Stomach smooth muscle (tissue), 2 donors: Measurements from ENCODE around the gene MXD4.
"Not testable (repeated sequence)": the region's sequence is repeated elsewhere in the genome, so short reads cannot be mapped to it uniquely, and the experiment has no call there.

Experiments used
- H3K27ac ChIP-seq: one replicate; pipeline ENCODE4 v1.7.0; 2013; ENCODE audit warnings: mild to moderate bottlenecking, low read length, inconsistent platforms
- H3K27me3 ChIP-seq, 2 donors: one replicate each; pipeline ENCODE4 v1.7.0; 2013; ENCODE audit warnings: low read length in 2 of 2; ENCODE audit not compliant: insufficient read depth in 2 of 2, control insufficient read depth in 1 of 2
- H3K36me3 ChIP-seq, 2 donors: one replicate each; pipeline ENCODE4 v1.7.0; 2013; ENCODE audit warnings: low read length in 2 of 2; ENCODE audit not compliant: control insufficient read depth in 2 of 2, insufficient read depth in 2 of 2
- H3K4me1 ChIP-seq: one replicate; pipeline ENCODE4 v1.7.0; 2013; ENCODE audit warnings: low read length; ENCODE audit not compliant: control insufficient read depth, insufficient read depth
- H3K4me3 ChIP-seq, 2 donors: one replicate each; pipeline ENCODE4 v1.7.0; 2013; ENCODE audit warnings: low read length in 2 of 2
- H3K9ac ChIP-seq, 2 donors: one replicate each; pipeline ENCODE4 v1.7.0; 2013; ENCODE audit warnings: low read length in 2 of 2, mild to moderate bottlenecking in 1 of 2
- H3K9me3 ChIP-seq, 2 donors: one replicate each; pipeline ENCODE4 v1.7.0; 2013; ENCODE audit warnings: low read length in 2 of 2; ENCODE audit not compliant: control insufficient read depth in 2 of 2
- donor health status: healthy.
- donor health status: Pancreatic carcinoma.

Gene MXD4

DNA sequence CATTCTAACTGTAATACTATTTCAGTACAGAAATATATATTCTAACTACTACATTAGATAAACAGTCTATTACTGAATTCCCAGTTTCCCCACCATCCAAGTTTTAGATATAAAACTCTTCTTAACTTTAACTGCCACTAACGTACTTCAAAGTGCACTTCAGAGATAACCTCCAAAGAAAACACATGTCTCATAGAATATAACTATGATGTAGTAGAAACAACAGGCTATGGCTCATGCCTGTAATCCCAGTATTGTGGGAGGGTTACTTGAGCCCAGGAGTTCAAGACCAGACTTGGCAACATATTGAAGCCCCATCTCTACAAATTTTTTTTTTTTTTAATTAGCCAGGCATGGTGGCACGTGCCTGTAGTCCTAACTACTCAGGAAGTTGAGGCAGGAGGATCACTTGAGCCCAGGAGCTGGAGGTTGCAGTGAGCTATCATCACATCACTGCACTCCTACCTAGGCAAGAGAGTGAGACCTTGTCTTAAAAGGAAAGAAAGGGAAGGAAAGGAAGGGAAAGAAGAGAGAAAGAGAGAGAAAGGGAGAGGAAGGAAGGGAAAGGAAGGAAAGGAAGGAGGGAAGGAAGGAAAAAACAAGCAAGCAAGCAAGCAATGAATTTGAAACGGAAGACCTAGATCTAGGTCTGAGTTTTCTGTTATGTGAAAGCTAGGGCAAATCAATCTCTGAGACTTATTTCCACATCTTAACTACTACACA lies 24.8 kb downstream of the MXD4 start:
- Histone ChIP-seq H3K4me1 (peaks cover 3% of the 10 kb centered on the region), H3K4me3 (no peak overlapping the region), H3K27ac (no peak overlapping the region), H3K9me3 (no peaks in the 10 kb centered on the region), H3K9ac (no peak overlapping the region), H3K36me3 (peaks cover 3 to 8% of the 10 kb centered on the region in 2 donors), H3K27me3 (no peaks in the 10 kb centered on the region)

- no peaks in the 10 kb centered on the region for H3K4me1 ChIP-seq
- no peak overlapping the region for H3K27ac ChIP-seq
- H3K36me3 ChIP-seq, result peaks cover 7 to 8% of the 10 kb centered on the region in 2 donors
- H3K27me3 ChIP-seq, result no peaks in the 10 kb centered on the region
- no peak overlapping the region for H3K4me3 ChIP-seq
- no peaks in the 10 kb centered on the region for H3K9me3 ChIP-seq
- no peak overlapping the region for H3K9ac ChIP-seq
Observed at GRCh38 chr4:2231082-2231481, 30.8 kb downstream of the MXD4 start.

DNA sequence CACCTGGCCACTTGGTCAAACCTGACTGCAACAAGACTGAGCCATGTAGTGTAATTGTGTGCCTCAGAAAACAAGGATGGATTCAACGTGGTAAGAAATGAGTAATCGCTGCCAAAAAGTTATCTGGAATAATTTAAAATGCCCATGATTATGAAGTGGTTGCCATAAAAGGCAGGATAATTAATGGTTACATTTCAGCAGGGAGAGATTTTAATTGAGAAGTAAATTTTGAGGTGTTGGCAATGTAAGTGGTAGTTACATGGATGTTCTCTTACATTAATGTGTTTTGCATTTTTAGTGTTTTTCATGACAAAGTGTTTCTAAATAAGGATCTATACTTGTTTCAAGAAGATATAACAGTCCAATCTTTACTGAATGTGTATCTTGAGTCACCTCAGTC lies 35.6 kb downstream of the MXD4 start:
- H3K27ac ChIP-seq, result no peak overlapping the region
- no peaks in the 10 kb centered on the region for H3K9me3 ChIP-seq
- H3K4me1 ChIP-seq, result no peaks in the 10 kb centered on the region
- no peak overlapping the region for H3K9ac ChIP-seq
- H3K27me3 ChIP-seq, result no peaks in the 10 kb centered on the region
- H3K36me3 ChIP-seq, result peaks cover 4 to 15% of the 10 kb centered on the region in 2 donors
- no peak overlapping the region for H3K4me3 ChIP-seq

- H3K27me3 ChIP-seq, result no peaks in the 10 kb centered on the region
- H3K27ac ChIP-seq, result no peak overlapping the region
- H3K4me3 ChIP-seq, result no peak overlapping the region
- H3K9ac ChIP-seq, result no peak overlapping the region
- H3K9me3 ChIP-seq, result no peaks in the 10 kb centered on the region
- H3K36me3 ChIP-seq, result peaks cover 4 to 15% of the 10 kb centered on the region in 2 donors
- peaks cover 3% of the 10 kb centered on the region for H3K4me1 ChIP-seq
Observed at GRCh38 chr4:2222838-2223237, 39.1 kb downstream of the MXD4 start.

DNA sequence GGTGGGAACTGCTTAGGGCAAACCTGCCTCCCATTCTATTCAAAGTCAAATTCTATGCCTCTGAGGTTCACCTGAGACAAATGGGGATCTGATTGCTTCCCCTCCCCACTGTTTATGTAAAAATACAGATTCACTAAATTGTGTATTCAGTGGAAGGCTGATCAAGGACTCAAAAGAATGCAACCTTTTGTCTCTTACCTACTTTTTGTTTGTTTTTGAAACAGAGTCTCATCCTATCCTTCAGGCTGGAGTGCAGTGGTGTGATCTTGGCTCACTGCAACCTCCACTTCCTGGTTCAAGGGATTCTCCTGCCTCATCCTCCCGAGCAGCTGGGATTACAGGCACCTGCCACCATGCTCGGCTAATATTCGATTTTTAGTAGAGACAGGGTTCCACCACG lies 40.5 kb downstream of the MXD4 start:
- not testable (repeated sequence) for H3K27ac ChIP-seq, H3K9me3 ChIP-seq, H3K27me3 ChIP-seq, H3K4me3 ChIP-seq, H3K4me1 ChIP-seq, H3K9ac ChIP-seq
- peaks cover 4 to 11% of the 10 kb centered on the region in 2 donors for H3K36me3 ChIP-seq

DNA sequence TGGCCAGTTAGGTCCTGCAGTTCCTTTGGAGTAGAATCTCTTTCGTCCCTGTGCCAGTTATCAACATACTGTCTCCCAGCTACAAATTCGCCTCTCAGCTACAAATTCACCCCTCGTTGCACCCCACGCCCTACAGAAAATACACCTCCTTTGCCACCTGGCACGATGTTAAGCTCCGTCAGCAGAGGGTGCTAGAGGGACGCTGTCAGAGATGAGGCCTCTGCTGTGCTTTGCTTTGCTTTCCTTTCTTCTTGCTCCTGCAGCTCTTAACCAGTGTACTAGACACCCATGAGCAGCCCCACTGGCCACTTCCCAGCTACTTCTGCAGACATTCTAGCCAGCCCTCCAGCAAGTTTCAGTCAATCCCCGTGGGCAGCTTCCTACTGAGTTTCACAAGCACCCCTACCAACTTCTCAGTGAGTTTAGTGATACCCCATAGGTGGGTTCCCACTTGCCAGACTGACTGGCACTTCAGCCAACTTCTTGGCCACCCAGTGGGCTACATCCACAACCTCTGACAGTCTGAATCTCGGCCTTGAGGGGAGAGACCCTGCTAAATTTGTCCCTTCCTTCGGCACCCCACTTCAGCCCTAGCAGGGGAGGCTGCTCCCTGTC lies 41.8 kb downstream of the MXD4 start:
- H3K9me3 ChIP-seq, result no peaks in the 10 kb centered on the region
- H3K27me3 ChIP-seq, result no peaks in the 10 kb centered on the region
- peaks cover 4 to 11% of the 10 kb centered on the region in 2 donors for H3K36me3 ChIP-seq
- H3K4me1 ChIP-seq, result peaks cover 3% of the 10 kb centered on the region
- no peak overlapping the region for H3K27ac ChIP-seq
- H3K9ac ChIP-seq, result peak overlapping the region in 1 of 2 donors; percentile 13
- H3K4me3 ChIP-seq, result no peak overlapping the region

- Histone ChIP-seq H3K27me3 (no peaks in the 10 kb centered on the region), H3K9me3 (no peaks in the 10 kb centered on the region), H3K36me3 (peaks cover 4 to 11% of the 10 kb centered on the region in 2 donors)
Observed at GRCh38 chr4:2219233-2219760, 42.6 kb downstream of the MXD4 start.

GRCh38 chr4:2218436-2218835 lies 43.5 kb downstream of the MXD4 start:
- Histone ChIP-seq H3K9me3 (no peaks in the 10 kb centered on the region), H3K27me3 (no peaks in the 10 kb centered on the region), H3K27ac (no peak overlapping the region), H3K9ac (no peak overlapping the region), H3K36me3 (peaks cover 1 to 9% of the 10 kb centered on the region in 2 donors), H3K4me3 (no peak overlapping the region), H3K4me1 (peaks cover 3% of the 10 kb centered on the region)

More at GRCh38 chr4:2219233-2219760, 42.6 kb downstream of the MXD4 start:
- peaks cover 3% of the 10 kb centered on the region for H3K4me1 ChIP-seq
- no peak overlapping the region for H3K4me3 ChIP-seq
- H3K9ac ChIP-seq, result no peak overlapping the region
- H3K27ac ChIP-seq, result no peak overlapping the region

DNA sequence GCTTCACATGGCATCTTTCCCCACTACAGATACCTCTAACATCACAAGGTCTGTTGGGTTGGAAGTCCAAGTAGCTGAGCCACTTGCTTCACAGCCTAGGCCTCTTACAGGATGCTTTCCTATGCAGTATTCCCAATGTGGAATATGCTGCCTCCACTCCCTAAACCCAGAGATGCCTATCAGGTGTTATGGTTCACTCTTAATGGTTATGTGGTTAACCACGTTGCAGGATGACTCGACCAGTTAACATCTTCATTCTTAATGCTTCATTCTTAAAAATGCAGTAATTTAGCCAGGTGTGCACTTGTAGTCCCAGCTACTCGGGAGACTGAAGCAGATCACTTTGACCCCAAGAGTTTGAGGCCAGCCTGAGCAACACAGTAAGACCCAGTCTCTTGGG lies 44.2 kb downstream of the MXD4 start:
- no peaks in the 10 kb centered on the region for H3K9me3 ChIP-seq
- peaks cover 0 to 2% of the 10 kb centered on the region in 2 donors for H3K36me3 ChIP-seq
- no peaks in the 10 kb centered on the region for H3K27me3 ChIP-seq
- no peak overlapping the region for H3K4me3 ChIP-seq
- H3K27ac ChIP-seq, result no peak overlapping the region
- no peak overlapping the region for H3K9ac ChIP-seq
- peaks cover 3% of the 10 kb centered on the region for H3K4me1 ChIP-seq

GRCh38 chr4:2212831-2213230 lies 49.1 kb downstream of the MXD4 start:
- Histone ChIP-seq H3K9ac (no peak overlapping the region), H3K27ac (no peak overlapping the region), H3K27me3 (no peaks in the 10 kb centered on the region), H3K9me3 (no peaks in the 10 kb centered on the region), H3K4me1 (no peaks in the 10 kb centered on the region), H3K4me3 (no peak overlapping the region), H3K36me3 (no peaks in the 10 kb centered on the region)

DNA sequence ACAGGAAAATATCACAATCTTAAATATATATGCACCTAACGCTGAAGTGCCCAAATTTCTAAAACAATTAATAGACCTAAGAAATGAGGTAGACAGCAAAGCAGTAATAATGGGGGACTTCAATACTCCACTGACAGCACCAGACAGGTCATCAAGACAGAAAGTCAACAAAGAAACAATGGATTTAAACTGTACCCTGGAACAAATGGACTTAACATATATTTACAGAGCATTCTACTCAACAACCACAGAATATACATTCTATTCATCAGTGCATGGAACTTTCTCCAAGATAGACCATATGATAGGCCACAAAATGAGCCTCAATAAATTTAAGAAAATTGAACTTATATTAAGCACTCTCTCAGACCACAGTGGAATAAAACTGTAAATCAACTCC lies 59.1 kb downstream of the MXD4 start:
- H3K27me3 ChIP-seq, H3K4me3 ChIP-seq, H3K9me3 ChIP-seq, H3K9ac ChIP-seq, H3K4me1 ChIP-seq, H3K27ac ChIP-seq, H3K36me3 ChIP-seq: not testable (repeated sequence)
